Left ventricle myocardium inferior (tissue), 1 donor: ENCODE measurements around the gene CADPS. TPM values are rescaled to one million over a fixed set of nuclear protein-coding genes. Genes with fewer than 3 reads are reported as not detected.

Experiments used
- DNase-seq: peaks from one replicate; pipeline ENCODE4 v3.0.0-alpha.2; 2020
- H3K27ac ChIP-seq: fragments of 200-600 bp; replicated peaks from 2 replicates; pipeline ENCODE4 v1.8.0; 2021
- H3K27me3 ChIP-seq: fragments of 200-600 bp; 2 replicates; pipeline ENCODE4 v1.8.0; 2021; ENCODE audit warnings: low read depth
- H3K36me3 ChIP-seq: fragments of 200-600 bp; 2 replicates; pipeline ENCODE4 v1.8.0; 2021
- H3K4me1 ChIP-seq: fragments of 200-600 bp; 2 replicates; pipeline ENCODE4 v1.8.0; 2021
- H3K4me3 ChIP-seq: fragments of 200-600 bp; 2 replicates; pipeline ENCODE4 v1.8.0; 2021; ENCODE audit warnings: mild to moderate bottlenecking, moderate library complexity
- H3K9me3 ChIP-seq: fragments of 200-600 bp; replicated peaks from 2 replicates; pipeline ENCODE4 v1.8.0; 2021
- intact Hi-C: fragments of 100-400 bp; cut with micrococcal nuclease; formaldehyde crosslinking; loops from one replicate; pipeline ENCODE4 v1.11.0; 2022
- total RNA-seq: library from RNA; stranded (reverse); fragmentation: NEBNext Ultra II Directional; extraction: Animal tissue kit (Norgen Biotek cat#: 25700); gene quantifications from one replicate; pipeline ENCODE4 v1.2.1, GENCODE V29; 2021
- TF ChIP-seq, protein P1 (sequence below): fragments of 200-600 bp; IDR thresholded peaks from 2 replicates; pipeline ENCODE4 v1.8.0; 2021; ENCODE audit warnings: antibody characterized with exemption, mild to moderate bottlenecking, borderline replicate concordance
- donor health status: DM: no; HTN: yes; CAD: no; lungs with severe emphysema.

Gene CADPS
- total RNA-seq, 1 donor from 2014 or later, result 25.0 TPM

DNA sequence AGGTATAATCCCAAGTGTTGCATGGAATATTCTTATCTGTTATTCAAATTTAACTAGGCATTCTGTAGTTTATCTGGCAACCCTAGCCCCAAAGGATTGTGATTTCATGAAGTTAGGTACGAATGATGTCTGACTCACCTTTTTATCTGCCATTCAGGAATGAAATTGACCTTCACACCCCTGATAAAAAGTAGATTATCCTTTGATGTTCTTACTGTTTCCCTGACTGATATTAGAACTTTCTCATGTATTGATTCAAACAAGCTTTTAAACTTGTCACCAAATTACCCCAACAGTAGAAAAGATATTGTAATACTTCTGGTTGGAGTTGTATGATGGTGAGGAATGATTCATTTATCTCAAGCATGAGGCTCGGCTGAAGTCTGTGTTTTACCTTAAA is 43.6 kb upstream of the CADPS start:
- no peak overlapping the region for H3K4me3 ChIP-seq
- DNase-seq, result no peak
- H3K4me1 ChIP-seq, result no peaks in the 10 kb centered on the region
- no peak overlapping the region for H3K27ac ChIP-seq
- H3K27me3 ChIP-seq, result no peaks in the 10 kb centered on the region
- TF ChIP-seq, protein P1, sequence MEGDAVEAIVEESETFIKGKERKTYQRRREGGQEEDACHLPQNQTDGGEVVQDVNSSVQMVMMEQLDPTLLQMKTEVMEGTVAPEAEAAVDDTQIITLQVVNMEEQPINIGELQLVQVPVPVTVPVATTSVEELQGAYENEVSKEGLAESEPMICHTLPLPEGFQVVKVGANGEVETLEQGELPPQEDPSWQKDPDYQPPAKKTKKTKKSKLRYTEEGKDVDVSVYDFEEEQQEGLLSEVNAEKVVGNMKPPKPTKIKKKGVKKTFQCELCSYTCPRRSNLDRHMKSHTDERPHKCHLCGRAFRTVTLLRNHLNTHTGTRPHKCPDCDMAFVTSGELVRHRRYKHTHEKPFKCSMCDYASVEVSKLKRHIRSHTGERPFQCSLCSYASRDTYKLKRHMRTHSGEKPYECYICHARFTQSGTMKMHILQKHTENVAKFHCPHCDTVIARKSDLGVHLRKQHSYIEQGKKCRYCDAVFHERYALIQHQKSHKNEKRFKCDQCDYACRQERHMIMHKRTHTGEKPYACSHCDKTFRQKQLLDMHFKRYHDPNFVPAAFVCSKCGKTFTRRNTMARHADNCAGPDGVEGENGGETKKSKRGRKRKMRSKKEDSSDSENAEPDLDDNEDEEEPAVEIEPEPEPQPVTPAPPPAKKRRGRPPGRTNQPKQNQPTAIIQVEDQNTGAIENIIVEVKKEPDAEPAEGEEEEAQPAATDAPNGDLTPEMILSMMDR, result no peak
- intact Hi-C loops, result no loop called here
- peaks cover 9% of the 10 kb centered on the region for H3K9me3 ChIP-seq
- no peaks in the 10 kb centered on the region for H3K36me3 ChIP-seq

DNA sequence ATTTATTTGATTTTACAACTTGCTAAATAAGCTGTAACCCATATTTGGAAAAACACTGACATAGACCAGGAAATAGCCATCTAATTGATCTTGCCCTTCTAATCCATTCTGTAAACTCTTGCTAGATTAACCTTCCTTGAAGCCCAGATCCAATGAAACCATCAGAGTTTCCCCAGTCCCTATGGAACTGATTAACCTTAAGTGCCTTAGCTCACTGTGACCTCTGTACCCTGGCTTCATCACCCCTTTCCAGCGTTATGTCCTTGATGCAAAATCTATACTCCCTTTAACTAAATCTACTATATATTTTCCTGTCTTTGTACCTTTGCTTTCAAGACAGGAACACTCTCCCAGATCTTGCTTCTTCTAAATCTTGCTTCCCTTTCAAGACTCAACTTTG is 42.9 kb upstream of the CADPS start:
- intact Hi-C loops, result no loop called here
- H3K4me3 ChIP-seq, result no peak overlapping the region
- no peak overlapping the region for H3K27ac ChIP-seq
- H3K4me1 ChIP-seq, result no peaks in the 10 kb centered on the region
- H3K27me3 ChIP-seq, result no peaks in the 10 kb centered on the region
- TF ChIP-seq, protein P1, result no peak
- DNase-seq, result no peak
- no peaks in the 10 kb centered on the region for H3K36me3 ChIP-seq
- H3K9me3 ChIP-seq, result peaks cover 9% of the 10 kb centered on the region

DNA sequence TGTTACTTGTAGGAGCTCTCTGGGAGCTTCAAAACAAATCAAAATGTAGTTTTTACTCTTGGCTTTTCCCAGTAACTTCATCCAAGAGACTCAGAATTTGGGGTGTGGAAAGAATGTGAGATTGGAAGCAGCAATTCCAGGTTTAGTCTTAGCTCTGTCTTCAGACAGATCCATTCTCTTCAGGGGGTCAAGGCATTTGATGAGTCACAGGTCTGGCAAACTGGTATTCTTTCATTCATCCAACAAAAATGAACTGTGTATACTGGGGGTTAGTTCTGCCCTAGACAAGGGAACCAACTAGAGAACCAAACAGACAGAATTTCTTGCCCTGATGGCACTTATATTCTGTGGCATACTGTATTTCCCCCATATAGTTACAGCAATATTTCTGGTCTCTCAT is 36.3 kb upstream of the CADPS start:
- Histone ChIP-seq H3K27me3 (peaks cover 7% of the 10 kb centered on the region), H3K4me3 (no peak overlapping the region), H3K36me3 (no peaks in the 10 kb centered on the region), H3K4me1 (no peaks in the 10 kb centered on the region), H3K27ac (no peak overlapping the region), H3K9me3 (peaks cover 6% of the 10 kb centered on the region)
- intact Hi-C loops, result no loop called here
- TF ChIP-seq, protein P1, result no peak
- no peak for DNase-seq

DNA sequence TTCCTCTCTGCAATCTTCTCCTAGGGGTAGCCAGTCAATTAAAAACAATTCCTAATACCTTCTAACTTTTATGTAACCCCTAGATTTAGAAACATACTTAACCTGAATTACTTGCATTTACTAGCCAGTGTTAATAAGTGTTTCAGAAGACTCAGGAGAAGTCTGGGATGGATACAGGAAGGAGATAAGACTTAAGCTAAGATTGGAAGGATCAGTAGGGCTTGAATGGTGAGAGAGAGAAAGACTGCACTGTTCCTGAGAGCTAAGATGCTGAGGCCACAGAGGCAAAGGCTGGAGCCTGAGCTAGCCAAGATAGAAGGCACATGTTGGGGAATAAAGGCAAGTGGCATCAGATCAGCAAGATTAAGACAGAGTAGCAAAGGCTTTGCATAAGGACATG is 30.1 kb upstream of the CADPS start:
- intact Hi-C loops, result no loop called here

DNA sequence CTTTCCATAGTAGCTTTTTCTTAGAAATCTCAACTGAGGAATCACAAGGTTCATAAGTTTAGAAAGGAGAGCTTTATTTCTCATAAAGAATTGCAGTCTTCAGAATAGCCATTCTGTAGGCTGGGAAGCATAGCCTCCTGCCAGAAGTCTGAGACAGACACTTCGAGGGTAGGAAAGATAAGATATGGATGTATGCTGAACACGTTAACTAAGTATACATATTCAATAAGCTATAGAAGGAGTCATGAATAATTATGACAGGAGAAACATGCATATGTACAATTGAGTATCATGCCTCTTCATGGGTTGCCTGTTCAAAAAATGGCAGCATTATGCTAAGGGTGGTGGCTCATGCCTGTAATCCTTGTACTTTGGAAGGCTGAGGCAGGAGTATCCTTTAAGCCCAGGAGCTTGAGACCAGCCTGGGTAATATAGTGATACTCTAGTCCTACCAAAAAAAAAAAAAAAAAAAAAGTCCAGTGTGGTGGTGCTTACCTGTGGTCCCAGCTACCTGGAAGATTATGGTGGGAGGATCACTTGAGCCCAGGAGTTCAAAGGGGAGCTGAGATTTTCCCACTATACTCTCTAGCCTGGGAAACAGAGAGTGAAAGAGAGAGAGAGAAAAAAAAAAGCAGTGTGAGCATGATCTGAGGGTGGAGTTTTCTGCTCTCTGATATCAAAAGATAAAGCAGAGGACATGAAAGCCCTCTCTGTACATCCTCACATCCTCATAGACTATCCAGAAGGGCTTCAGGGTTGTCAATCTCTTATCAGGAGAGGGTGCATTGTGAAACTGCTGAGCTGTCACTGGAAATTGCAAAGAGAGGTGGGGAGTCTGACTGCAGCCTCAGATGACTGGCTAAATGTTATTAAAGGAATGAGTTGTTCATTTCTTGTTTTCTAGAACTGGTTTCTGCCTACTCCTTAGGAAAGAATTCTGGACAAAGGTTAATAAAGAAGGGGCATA is 23.6 kb upstream of the CADPS start:
- no peak for DNase-seq
- no peaks in the 10 kb centered on the region for H3K9me3 ChIP-seq
- H3K4me3 ChIP-seq, result no peak overlapping the region
- intact Hi-C loops, result no loop called here
- peaks cover 5% of the 10 kb centered on the region for H3K27me3 ChIP-seq
- TF ChIP-seq, protein P1, result no peak
- H3K4me1 ChIP-seq, result no peaks in the 10 kb centered on the region
- no peak overlapping the region for H3K27ac ChIP-seq
- H3K36me3 ChIP-seq, result no peaks in the 10 kb centered on the region

More for the DNA sequence above, 30.1 kb upstream of the CADPS start:
- no peak overlapping the region for H3K27ac ChIP-seq
- no peaks in the 10 kb centered on the region for H3K36me3 ChIP-seq
- TF ChIP-seq, protein P1, result no peak
- H3K27me3 ChIP-seq, result peaks cover 12% of the 10 kb centered on the region
- DNase-seq, result no peak
- no peaks in the 10 kb centered on the region for H3K9me3 ChIP-seq
- H3K4me1 ChIP-seq, result no peaks in the 10 kb centered on the region
- no peak overlapping the region for H3K4me3 ChIP-seq
